ENCODE measurements around the gene MAP3K5.

MAP3K5 gene

GRCh38 chr6:136656121-136656520 lies 136.2 kb downstream of the MAP3K5 start:
- H3K4me1 ChIP-seq (ENCODE audit: control insufficient read depth in 1 of 2, insufficient read depth in 1 of 2, low read depth in 1 of 2, low read length in 1 of 2): no peaks in the 10 kb centered on the region
- H3K9me3 ChIP-seq: no peaks in the 10 kb centered on the region
- H3K27me3 ChIP-seq: no peaks in the 10 kb centered on the region
- no peak for TF ChIP-seq CTCF (IDR thresholded peaks at IDR 0.05)
- peaks cover 73% of the 10 kb centered on the region for H3K36me3 ChIP-seq
- no peak overlapping the region for H3K4me3 ChIP-seq (ENCODE audit: low read depth in 1 of 2, low read length in 1 of 2)
- no peak overlapping the region for H3K27ac ChIP-seq

- Histone ChIP-seq H3K9me3 (no peaks in the 10 kb centered on the region), H3K4me3 (ENCODE audit: low read depth in 1 of 2, low read length in 1 of 2) (no peak overlapping the region), H3K27ac (no peak overlapping the region), H3K36me3 (peaks cover 80% of the 10 kb centered on the region), H3K4me1 (ENCODE audit: control insufficient read depth in 1 of 2, insufficient read depth in 1 of 2, low read depth in 1 of 2, low read length in 1 of 2) (no peaks in the 10 kb centered on the region), H3K27me3 (no peaks in the 10 kb centered on the region)
- TF ChIP-seq CTCF (IDR thresholded peaks at IDR 0.05): no peak
Measured at GRCh38 chr6:136655239-136656014, 136.8 kb downstream of the MAP3K5 start.

- H3K4me1 ChIP-seq (ENCODE audit: control insufficient read depth in 1 of 2, insufficient read depth in 1 of 2, low read depth in 1 of 2, low read length in 1 of 2): no peaks in the 10 kb centered on the region
- H3K27ac ChIP-seq: no peak overlapping the region
Measured at GRCh38 chr6:136654086-136654485, 138.2 kb downstream of the MAP3K5 start.

GRCh38 chr6:136652656-136653055 lies 139.6 kb downstream of the MAP3K5 start:
- H3K4me3 ChIP-seq (ENCODE audit: low read depth in 1 of 2, low read length in 1 of 2): no peak overlapping the region

More at GRCh38 chr6:136654086-136654485, 138.2 kb downstream of the MAP3K5 start:
- peaks cover 92% of the 10 kb centered on the region for H3K36me3 ChIP-seq
- no peaks in the 10 kb centered on the region for H3K9me3 ChIP-seq
- no peak overlapping the region for H3K4me3 ChIP-seq (ENCODE audit: low read depth in 1 of 2, low read length in 1 of 2)
- no peak for TF ChIP-seq CTCF (IDR thresholded peaks at IDR 0.05)
- H3K27me3 ChIP-seq: no peaks in the 10 kb centered on the region

GRCh38 chr6:136651982-136652381 lies 140.3 kb downstream of the MAP3K5 start:
- H3K27ac ChIP-seq: no peak overlapping the region
- H3K36me3 ChIP-seq: peaks cover 92% of the 10 kb centered on the region
- no peaks in the 10 kb centered on the region for H3K4me1 ChIP-seq (ENCODE audit: control insufficient read depth in 1 of 2, insufficient read depth in 1 of 2, low read depth in 1 of 2, low read length in 1 of 2)
- H3K4me3 ChIP-seq (ENCODE audit: low read depth in 1 of 2, low read length in 1 of 2): no peak overlapping the region
- no peaks in the 10 kb centered on the region for H3K9me3 ChIP-seq
- TF ChIP-seq CTCF (IDR thresholded peaks at IDR 0.05): no peak
- H3K27me3 ChIP-seq: no peaks in the 10 kb centered on the region

More at GRCh38 chr6:136652656-136653055, 139.6 kb downstream of the MAP3K5 start:
- TF ChIP-seq CTCF (IDR thresholded peaks at IDR 0.05): no peak
- H3K4me1 ChIP-seq (ENCODE audit: control insufficient read depth in 1 of 2, insufficient read depth in 1 of 2, low read depth in 1 of 2, low read length in 1 of 2): no peaks in the 10 kb centered on the region
- peaks cover 92% of the 10 kb centered on the region for H3K36me3 ChIP-seq
- no peak overlapping the region for H3K27ac ChIP-seq
- no peaks in the 10 kb centered on the region for H3K9me3 ChIP-seq
- H3K27me3 ChIP-seq: no peaks in the 10 kb centered on the region

Data from neutrophil (primary cell).